ENCODE results near the gene SMARCC2.

SMARCC2 gene

GRCh38 chr12:56150563-56150962, 38.7 kb downstream of the SMARCC2 start (continued):
- TF ChIP-seq ZNF404 (tag by site-specific recombination; IDR thresholded peaks at IDR 0.05) = no peak
- TF ChIP-seq ZNF274 (IDR thresholded peaks at IDR 0.05; ENCODE audit: low read length) = no peak
- no peak for TF ChIP-seq ZNF274 (tag by site-specific recombination; IDR thresholded peaks at IDR 0.05; ENCODE audit: borderline replicate concordance)
- TF ChIP-seq ZNF488 (tag by site-specific recombination; IDR thresholded peaks at IDR 0.05) = no peak
- TF ChIP-seq ZNF626 (tag by site-specific recombination; IDR thresholded peaks at IDR 0.05) = no peak
- no peak for TF ChIP-seq ZNF23 (tag by site-specific recombination; IDR thresholded peaks at IDR 0.05; ENCODE audit: borderline replicate concordance)
- no peak for TF ChIP-seq ZNF704 (tag by site-specific recombination; IDR thresholded peaks at IDR 0.05)
- peak; percentile 71 for TF ChIP-seq BCL6B (tag by site-specific recombination; IDR thresholded peaks at IDR 0.05)
- TF ChIP-seq ZBTB8A (tag by site-specific recombination; IDR thresholded peaks at IDR 0.05) = no peak
- no peak for TF ChIP-seq PATZ1 (tag by site-specific recombination; IDR thresholded peaks at IDR 0.05)
- TF ChIP-seq ZNF184 (tag by site-specific recombination; IDR thresholded peaks at IDR 0.05) = peak; percentile 96
- peak; percentile 86 for TF ChIP-seq ZNF37A (tag by site-specific recombination; IDR thresholded peaks at IDR 0.05)
- TF ChIP-seq ZNF776 (tag by site-specific recombination; IDR thresholded peaks at IDR 0.05; ENCODE audit: borderline replicate concordance) = no peak; the same call in 1 of the 2 replicates
- TF ChIP-seq KLF10 (tag by site-specific recombination; IDR thresholded peaks at IDR 0.05) = peak; percentile 86
- TF ChIP-seq YY2 (tag by site-specific recombination; IDR thresholded peaks at IDR 0.05) = no peak
- TF ChIP-seq REPIN1 (tag by site-specific recombination; IDR thresholded peaks at IDR 0.05; ENCODE audit: low read depth) = no peak
- no peak for TF ChIP-seq ZNF19 (tag by site-specific recombination; IDR thresholded peaks at IDR 0.05; ENCODE audit: low read depth)
- no peak for TF ChIP-seq ZNF155 (tag by site-specific recombination; IDR thresholded peaks at IDR 0.05)
- TF ChIP-seq RBAK (tag by site-specific recombination; IDR thresholded peaks at IDR 0.05) = no peak
- no peak for TF ChIP-seq ZNF513 (tag by site-specific recombination; IDR thresholded peaks at IDR 0.05)
- TF ChIP-seq ZBTB10 (tag by site-specific recombination; IDR thresholded peaks at IDR 0.05) = no peak
- no peak for TF ChIP-seq ZNF121 (tag by site-specific recombination; IDR thresholded peaks at IDR 0.05)
- TF ChIP-seq GLI4 (tag by site-specific recombination; IDR thresholded peaks at IDR 0.05) = no peak
- TF ChIP-seq CTCF (tag by site-specific recombination; IDR thresholded peaks at IDR 0.05) = no peak
- no peak for TF ChIP-seq HOXA7 (CRISPR knock-in tag; IDR thresholded peaks at IDR 0.05; ENCODE audit: borderline replicate concordance)
- no peak for TF ChIP-seq ZNF514 (tag by site-specific recombination; IDR thresholded peaks at IDR 0.05)
- peak; percentile 91; the same call in 1 of the 2 replicates for TF ChIP-seq ZNF221 (tag by site-specific recombination; IDR thresholded peaks at IDR 0.05; ENCODE audit: borderline replicate concordance)
- no peak for TF ChIP-seq ZBTB49 (tag by site-specific recombination; IDR thresholded peaks at IDR 0.05; ENCODE audit: low read depth)

Data from HEK293 (cell line).